IPS DF 4.7 (cell line): Measurements from ENCODE around the gene NUDT21.
"Not testable (repeated sequence)": the region's sequence is repeated elsewhere in the genome, so short reads cannot be mapped to it uniquely, and the experiment has no call there.

Experiments
- DNase-seq: peaks from one replicate; pipeline ENCODE4 v3.0.0-alpha.2; 2013; ENCODE audit warnings: low spot score; ENCODE audit errors: extremely low read depth

The NUDT21 gene

DNA sequence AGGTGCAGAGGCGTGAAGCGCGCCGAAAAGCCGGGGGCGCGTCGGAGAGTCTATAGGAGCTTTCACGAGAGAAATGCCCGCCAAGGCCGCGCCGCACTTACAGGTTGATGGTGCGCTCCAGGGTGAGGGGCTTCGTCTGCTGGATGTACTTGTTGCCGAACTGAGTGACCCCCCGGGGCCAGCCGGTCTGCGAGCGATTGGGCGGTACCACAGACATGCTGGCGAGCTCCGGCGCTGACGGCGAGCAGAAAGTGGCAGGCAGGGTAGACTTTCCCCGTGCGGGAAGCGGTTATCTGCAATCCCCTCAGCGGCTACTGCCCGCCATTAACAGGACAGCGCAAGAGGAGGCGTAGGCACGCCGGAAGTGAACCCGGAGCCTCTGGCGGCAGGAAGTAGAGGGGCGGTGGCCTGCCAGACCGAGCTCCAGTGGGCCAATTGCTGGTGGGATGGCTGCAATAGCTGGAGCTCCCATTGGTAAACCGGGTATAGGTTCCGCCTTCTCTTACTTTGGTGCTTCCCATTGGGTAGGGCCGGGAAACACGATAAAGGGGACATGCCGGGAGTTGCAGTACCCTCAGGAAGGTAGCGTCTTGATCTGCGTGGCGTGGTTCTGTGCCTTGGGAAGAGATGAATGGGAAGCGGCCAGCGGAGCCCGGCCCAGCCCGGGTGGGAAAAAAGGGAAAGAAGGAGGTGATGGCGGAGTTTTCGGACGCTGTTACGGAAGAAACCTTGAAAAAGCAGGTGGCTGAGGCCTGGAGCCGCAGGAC is at the start of gene NUDT21, which contains the start of gene OGFOD1:
Gene NUDT21 (minus strand): TSS at position 347 of the 767 bp plus-strand sequence. CDS start 130 bp downstream, at position 217.
Gene OGFOD1 (plus strand): TSS at position 569 of the 767 bp plus-strand sequence. CDS start 59 bp downstream, at position 628.
- DNase-seq = peak; percentile 93

- DNase-seq = no peak
These were observed 42.7 kb upstream of the NUDT21 start for GRCh38 chr16:56493815-56494214.

- DNase-seq = no peak
These were observed 42.0 kb upstream of the NUDT21 start for GRCh38 chr16:56493126-56493525.

DNA sequence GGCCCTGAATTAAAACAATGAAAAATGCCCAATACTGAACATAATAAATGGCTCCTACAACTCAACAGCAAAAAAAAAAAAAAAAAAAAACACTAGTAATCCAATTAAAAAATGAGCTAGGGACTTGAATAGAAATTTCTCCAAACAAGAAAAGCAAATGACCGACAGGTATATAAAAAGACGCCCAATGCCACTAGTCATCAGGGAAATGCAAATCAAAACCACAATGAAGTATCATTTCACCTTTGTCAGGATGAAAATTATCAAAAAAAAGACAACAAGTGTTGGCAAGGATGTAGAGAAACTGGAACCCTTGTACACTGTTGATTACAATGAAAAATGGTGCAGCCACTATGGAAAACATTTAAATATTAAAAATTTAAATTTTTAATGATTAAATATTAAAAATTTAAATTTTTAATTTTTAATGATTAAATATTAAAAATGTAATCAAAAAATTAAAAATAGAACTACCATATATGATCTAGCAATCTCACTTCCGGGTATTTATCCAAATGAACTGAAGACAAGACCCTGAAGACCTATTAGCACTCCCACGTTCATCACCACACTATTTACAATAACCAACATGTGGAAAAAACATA is 40.6 kb upstream of the NUDT21 start:
- DNase-seq = no peak

GRCh38 chr16:56488868-56489267 is 37.7 kb upstream of the NUDT21 start:
- not testable (repeated sequence) for DNase-seq

DNA sequence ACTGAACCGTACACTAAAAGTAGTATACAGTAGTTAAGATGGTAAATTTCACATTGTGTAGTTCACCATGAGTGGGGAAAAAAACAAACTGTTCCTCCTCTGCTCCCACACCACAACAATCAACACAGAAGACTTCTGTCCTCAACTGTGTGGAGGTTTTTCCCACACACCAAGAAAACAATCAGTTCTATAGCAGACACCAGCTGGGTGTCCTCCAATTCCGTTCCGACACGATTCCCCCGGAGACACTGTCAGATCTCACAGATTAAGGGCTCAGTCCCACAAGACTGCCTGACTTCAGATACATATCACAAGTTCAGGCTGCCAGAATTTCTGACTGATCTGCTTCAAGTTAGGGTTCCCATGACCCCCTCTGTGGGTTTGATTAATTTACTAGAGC is 36.9 kb upstream of the NUDT21 start:
- DNase-seq = no peak

GRCh38 chr16:56483394-56483793 is 32.3 kb upstream of the NUDT21 start:
- DNase-seq = no peak

GRCh38 chr16:56482683-56483236 is 31.6 kb upstream of the NUDT21 start:
- DNase-seq = no peak

DNA sequence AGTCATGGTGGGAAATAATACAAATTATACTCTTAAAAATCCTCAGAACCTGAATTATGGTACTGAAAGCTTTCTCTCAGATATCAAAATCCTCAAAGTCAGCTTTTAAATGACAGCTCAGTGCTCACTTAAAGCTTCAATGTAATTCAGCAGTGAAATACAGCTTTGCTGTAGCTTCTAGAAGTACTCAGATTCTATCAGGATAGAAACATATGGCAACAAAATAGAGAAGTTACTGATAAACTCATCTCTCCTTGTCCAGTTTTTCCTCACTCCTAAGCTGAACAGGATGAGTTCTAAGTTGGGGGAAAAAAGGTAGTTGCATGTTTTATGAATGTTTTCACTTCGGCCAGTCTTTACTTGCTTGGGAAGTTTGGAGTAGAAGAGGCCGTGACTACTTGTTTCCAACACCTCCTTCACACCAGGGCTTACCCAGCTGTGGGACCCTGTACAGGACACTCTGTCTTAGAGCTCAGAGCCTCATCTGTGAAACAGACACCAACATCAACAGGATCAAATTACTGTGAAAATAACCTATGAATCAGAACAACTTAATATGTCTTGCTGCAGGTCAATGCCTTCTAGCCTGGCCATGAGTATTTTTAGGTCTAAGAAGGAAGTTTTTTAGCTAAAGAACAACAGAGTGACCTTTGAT is 30.5 kb upstream of the NUDT21 start:
- DNase-seq = no peak

GRCh38 chr16:56480776-56481467 is 29.8 kb upstream of the NUDT21 start:
- DNase-seq = no peak

DNA sequence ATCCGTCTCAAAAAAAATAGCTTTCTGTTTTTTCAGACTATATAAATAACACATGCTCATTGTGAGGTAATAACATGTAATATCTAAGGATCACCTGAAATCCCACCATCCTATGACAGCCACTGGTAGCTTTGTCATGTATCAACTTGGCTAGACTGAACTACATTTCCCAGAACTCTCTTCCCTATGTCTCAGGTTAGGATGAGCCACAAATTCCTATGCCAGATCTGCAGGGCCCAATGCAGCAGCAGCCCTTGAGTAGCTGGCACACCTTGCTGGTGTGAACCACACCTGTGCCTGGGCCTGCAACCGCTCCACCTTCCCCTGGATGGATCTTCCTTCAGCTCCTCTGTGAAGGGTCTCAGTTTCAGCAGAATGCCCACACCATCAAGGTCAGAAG is 28.3 kb upstream of the NUDT21 start:
- no peak for DNase-seq

DNA sequence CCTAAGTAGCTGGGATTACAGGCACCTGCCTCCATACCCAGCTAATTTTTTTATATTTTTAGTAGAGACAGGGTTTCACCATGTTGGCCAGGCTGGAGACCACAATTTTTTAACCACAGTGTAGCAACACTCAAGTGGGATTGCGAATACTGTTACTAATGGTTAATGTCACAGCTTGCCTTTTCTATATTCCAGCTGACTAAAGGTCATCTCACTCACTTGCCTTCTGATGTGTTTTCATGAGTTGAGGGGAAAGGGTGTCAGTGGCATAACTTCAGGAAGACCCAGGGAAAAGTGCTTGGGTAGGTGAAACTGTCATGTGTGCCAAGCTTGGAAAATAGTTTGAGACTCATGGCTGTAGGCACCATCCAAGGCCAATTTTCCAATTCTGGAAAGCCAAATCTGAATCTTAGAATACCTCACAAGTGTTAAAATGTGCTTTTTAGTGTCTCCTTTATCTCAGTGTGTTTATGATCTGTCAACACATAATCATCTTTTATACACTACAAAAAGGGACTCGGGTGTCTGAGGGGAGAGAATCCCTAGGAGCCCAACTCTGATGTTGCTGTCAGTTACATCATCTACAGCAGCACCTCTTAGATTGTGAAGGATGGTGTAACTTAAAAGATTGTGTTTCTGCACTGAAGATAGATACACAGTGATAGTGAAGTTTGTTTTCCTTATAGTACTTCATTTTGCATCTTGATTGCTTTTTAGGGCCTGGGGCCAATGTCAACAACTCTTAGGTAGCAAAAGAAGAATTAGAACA is 27.3 kb upstream of the NUDT21 start:
- DNase-seq = no peak

GRCh38 chr16:56477096-56477878 is 26.2 kb upstream of the NUDT21 start:
- no peak for DNase-seq

- no peak for DNase-seq
These were observed 24.1 kb upstream of the NUDT21 start for GRCh38 chr16:56475201-56475600.

- no peak for DNase-seq
These were observed 19.5 kb upstream of the NUDT21 start for GRCh38 chr16:56470666-56471065.

- no peak for DNase-seq
These were observed 19.1 kb upstream of the NUDT21 start for GRCh38 chr16:56470232-56470631.

GRCh38 chr16:56469748-56470147 is 18.6 kb upstream of the NUDT21 start:
- DNase-seq = no peak

DNA sequence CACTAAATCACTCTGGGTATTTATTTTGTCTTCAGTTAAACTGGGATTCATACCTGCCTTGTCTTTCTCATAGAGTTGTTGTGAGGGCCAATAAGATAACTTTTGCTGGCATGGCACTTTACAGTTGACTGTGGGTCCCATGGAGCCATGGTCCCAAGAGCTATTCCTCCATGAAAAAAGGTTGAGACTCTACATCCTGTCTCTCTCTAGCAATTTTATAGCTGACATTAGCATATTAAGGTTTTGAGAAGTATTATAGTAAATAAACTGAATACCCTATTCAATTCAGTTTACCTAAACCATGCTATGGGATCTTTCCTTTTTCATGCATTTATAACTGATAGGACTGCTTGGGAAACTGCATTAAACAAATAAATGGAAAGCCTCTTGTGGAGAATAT is 17.7 kb upstream of the NUDT21 start:
- no peak for DNase-seq

- DNase-seq = no peak
These were observed 15.2 kb upstream of the NUDT21 start for GRCh38 chr16:56466344-56466743.

DNA sequence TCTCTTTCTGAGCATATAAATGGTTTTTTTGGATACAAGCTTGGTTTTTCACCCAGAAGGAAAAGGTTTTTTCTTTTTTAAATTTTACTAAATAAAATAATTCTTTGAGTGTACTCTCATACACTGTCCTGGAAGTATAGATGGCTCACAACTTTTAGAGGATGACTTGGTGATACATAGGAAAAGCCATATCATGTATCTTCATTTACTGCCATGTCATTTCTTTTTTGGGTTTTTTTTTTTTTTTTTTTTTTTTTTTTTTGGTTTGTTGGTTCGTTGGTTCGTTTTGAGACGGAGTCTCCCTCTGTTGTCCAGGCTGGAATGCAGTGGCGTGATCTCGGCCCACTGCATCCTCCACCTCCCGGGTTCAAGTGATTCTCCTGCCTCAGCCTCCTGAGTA is 12.0 kb upstream of the NUDT21 start:
- no peak for DNase-seq
